ENCODE data around the gene LIMK1.
"Not testable (repeated sequence)": the region's sequence is repeated elsewhere in the genome, so short reads cannot be mapped to it uniquely, and the experiment has no call there.

The LIMK1 gene

DNA sequence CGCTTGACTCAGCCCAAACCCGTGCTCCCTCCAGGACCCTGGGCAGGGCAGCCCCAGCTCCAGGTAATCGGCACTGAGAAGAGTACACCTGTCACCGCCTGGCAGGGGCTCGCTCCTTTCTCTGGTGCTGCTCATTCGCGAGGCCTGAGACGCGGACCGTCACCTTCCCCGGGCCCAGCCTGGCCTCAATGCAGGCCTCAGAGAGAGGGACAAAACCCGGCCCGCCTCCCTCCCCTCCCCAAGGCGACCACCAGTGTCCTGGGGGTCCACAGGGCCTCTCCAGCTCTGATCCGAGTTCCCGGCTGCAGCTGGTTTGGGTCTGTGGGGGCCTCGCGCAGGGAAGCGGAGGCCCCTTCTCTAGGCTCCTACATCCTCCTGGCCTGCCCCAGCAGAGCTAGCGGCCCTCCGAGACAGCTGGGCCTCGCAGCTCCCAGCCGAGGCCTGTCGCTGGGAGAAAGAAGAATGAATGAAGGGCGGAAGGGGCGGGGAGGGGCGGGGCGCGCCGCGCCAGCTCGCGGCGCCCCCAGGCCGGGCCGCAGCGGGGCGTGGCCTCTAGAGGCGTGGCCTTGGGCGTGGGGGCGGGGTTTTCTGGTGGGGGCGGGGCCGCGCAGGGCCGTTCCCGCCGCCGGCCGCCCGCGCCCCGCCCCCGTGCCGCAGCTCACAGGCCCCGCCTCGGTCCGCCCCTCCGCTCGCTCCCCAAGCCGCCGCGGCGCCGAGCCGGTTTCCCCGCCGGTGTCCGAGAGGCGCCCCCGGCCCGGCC, at the start of gene LIMK1:
Gene LIMK1 (plus strand): TSS at position 688 of the 760 bp plus-strand sequence. CDS start 187 bp downstream, outside the sequence.
- DNase-seq, result peak; percentile 78

DNA sequence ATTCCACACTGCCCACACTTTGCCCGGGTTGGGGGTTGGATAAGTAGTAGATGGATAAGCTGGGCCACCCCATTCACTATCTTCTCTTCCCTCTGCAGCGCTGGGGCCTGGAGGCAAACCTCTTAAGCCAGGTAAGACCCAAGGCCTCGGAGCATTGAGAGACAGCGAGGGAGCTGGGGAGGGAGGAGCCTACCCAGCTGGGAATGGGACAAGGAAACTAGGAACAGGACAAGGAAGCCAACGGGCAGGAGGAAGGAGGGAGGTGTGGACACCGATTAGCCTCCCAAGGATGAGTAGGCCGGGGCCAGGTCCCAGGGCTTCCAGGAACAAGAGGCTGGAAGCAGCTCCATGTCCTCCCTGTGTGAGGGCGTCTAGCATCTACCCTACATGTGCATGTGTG, 46.0 kb upstream of the LIMK1 start:
- DNase-seq, result no peak

DNA sequence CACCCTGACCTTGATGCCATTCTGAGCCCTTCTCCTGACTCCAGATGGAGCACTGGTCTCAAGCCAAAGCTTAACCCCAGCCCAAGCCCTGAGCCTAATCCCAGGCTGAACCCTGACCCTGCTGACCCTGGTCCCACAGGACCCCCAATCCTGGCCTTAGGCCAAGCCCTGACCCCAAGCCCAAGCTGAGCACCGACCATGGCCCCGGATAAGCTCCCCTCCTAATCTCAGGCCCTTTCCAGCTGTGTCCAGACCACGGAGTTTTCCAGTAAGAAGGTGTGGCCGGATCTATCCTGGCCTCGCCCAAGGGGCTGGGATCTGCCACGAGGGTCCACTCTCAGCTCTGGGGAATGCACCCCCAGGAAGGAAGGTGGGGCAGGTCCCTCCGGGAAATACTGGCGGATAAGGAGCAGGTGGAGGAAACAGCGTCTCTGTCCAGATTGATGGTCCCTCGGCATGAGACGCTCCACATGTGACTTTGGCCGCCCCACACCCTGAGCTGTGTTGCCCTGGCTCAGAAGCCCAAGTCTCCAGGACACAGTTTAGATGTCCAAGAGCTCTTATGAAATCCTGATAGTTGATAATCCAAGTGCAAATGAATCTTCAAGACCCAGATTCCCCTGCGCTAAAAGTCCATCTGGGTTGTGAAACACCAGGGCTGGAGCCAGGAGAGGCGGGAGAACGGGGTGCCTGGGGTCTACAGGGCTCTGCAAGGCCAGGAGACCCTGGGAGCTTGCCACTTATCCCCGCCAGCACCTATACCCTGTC, 45.2 kb upstream of the LIMK1 start:
- DNase-seq, result no peak

DNA sequence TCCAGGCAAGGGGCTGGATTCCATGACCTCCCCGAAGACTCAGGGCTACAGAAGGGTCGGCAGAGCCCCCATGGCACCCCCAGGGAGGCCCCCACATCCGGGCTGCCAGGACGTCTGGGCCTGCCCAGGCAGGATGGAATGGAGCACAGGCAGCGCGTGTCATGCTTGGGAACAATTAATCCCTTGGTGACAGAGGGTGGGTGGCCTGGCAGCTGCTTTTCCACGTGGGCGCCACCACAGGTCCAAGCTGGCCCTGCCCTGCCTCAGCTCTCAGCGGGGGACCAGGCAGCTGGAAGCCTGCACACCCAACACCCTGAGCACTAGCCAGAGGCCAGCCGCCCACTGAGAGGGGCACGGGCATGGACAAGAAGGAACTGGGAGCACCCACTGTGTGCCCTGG, 44.3 kb upstream of the LIMK1 start:
- no peak for DNase-seq

DNA sequence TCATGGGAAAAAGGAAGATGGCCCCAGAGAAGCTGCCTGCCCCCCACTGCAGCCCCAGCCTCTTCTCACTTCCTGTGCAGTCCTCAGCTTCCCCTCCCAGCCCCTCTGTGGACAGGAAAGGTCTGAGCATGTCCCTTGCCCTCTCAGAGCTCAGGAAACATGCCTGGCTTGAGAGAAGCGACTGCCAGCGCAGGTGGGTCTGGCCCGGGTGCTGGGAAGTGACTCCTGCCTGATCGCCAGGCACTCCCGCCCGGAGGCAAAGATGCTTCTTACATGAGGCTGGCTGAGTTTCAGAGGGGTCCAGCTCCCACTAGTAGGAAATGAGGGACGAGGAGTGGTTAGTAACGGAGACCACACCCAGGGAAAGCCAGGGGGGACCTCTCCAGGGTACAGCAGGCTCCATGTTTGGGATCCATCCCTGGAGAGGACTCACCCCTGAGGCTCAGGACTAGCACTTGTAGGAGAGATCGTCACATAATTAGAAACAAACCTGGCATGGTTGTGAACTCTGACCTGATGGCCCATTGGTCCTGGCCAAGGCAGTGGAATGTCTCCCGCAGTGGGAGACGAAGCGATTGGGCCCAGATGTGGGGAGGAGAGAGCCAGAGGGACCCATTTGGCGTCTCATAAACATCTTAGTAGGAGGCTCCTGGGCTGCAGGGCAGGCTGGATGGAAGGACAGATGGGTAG, 43.4 kb upstream of the LIMK1 start:
- DNase-seq, result peak; percentile 35

DNA sequence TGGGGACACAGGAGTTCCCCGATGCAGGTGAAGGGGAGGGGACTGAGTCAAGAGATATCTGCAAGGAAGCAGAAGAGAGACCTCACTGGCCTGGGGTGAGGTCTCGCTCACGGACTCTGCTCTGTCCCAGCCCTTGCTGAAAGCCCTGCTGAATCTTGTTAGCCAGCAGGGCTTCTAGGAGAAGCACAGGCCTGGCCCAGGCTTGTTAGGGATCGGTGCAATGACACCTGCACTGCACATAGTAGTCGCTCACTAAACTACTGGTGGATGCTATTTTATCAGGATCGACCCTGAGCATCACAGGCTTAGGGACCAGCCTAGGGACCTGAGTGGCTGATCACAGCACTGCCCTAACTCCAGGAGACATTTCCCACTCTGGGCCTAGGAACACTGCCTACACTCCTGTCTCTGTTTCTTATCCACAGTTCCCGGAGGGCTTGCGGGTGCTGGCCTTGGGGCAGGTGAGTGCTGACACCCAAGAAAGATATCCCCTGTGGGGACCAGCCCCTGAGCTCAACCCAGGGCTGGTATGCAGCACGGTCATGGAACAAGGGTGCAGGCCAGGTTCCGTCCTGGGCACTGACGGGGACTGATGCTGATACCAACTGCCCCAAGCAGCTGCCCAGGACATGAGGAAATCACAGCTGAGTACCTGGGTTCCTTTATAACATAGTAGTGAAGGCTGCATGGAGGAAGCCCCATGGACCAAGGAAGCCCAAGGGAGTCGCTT, 42.6 kb upstream of the LIMK1 start:
- DNase-seq, result no peak

DNA sequence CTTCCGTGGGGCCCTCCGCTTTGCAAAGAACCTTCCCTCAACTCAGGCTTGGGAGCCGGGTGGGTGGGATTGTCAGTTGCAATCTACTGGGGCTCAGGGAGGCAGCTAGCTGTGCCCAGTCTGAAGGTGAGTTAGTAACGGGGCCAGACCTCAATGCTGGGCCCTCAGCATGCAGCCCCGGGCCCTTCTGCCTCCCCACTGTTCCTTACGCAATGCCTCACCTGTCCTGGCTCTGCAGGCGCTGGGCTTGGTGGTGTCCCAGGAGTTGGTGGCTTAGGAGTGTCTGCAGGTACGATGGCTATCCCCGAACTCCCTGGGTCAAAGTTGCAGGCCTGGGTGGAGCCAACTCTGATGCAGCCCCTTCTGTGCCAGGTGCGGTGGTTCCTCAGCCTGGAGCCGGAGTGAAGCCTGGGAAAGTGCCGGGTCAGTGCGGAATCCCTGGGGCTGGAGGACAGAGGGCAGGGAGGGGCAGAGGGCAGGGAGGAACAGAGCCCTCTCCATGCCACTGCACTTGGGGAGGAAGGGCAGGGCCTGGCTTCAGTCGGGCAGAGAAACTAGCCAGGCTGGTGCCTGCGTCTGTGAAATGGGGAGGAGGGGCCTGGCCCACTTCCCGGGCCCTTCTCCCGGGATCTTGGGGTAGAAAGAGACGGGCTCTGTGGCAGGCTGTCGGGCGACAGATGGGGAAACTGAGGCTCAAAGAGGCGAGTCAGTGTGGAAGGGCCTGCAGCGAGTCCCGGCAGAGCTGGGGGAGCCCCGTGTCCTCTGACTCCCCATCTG, 40.7 kb upstream of the LIMK1 start:
- DNase-seq, result no peak

DNA sequence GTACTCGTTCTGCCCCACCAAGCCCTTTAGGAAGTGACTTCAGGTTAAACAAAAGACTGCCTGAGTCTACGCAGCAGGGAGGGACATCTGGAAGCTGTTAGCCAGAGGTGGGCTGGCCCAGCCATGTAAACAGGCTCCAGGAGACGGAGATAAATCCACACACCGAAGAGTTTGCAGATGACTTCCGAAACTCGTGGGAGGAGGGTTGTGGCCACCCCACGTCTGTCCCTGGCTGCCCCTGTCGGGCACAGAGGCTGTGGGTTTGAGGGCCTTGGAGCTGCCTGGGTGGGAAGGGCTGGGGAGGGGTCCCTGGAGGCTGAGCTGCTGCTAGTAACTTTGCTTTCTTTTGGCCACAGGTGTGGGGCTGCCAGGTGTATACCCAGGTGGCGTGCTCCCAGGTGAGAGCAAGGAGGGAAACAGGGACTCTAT, 40.1 kb upstream of the LIMK1 start:
- DNase-seq, result peak; percentile 75

DNA sequence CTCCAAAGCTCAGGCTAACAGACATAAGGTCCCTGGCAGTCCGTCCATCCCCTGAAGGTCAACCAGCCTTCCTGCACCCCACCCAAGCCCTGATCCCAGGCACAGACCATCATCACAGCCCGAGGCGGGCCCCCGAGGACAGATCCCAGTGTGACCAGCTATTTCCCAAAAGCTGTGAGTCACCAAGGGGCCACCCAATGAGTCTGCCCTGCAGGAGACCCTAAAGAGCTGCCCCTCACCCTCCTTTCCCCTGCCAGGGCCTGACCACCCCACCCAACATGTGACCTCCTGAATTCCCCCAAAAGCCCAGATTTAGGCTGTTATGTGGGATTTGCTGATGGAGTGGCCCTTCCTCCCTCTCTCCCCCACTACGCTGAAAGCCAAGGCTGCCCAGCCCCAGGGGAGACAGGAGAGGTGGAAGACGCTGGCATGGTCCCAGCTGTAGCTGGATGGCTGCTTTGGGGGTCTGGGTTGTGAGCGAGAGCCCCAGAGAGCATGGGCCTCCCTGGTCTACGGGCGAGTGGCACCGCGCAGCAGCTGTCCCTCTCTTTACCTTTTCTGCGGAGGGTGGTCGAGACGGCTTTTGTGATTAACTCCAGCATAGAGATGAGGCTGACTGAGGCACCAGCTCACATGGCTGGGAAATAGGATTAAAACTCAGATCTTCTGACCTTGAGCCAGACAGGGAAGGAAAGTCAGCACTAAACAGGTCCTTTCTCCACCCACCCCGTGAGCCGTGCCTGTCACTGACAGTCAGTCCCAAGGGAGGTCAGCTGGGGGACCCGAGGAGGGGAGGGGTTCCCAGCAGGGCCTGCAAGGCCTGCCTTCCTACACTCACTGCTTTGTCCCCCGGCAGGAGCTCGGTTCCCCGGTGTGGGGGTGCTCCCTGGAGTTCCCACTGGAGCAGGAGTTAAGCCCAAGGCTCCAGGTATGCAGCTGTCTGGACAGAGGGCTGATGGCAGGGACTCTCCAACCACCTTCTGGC, 38.9 kb upstream of the LIMK1 start:
- no peak for DNase-seq

DNA sequence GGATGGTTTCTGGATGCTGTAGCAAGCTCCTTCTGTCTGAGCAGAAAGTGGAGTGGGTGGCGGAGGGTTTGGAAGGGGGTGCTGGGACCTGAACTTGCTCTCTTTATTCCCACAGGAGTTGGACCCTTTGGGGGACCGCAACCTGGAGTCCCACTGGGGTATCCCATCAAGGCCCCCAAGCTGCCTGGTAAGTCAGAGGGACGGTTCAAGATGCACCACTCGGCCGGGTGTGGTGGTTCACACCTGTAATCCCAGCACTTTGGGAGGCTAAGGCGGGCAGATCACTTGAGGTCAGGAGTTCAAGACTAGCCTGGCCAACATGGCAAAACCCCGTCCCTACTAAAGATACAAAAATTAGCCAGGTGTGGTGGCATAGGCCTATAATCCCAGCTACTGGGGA, 37.0 kb upstream of the LIMK1 start:
- not testable (repeated sequence) for DNase-seq

DNA sequence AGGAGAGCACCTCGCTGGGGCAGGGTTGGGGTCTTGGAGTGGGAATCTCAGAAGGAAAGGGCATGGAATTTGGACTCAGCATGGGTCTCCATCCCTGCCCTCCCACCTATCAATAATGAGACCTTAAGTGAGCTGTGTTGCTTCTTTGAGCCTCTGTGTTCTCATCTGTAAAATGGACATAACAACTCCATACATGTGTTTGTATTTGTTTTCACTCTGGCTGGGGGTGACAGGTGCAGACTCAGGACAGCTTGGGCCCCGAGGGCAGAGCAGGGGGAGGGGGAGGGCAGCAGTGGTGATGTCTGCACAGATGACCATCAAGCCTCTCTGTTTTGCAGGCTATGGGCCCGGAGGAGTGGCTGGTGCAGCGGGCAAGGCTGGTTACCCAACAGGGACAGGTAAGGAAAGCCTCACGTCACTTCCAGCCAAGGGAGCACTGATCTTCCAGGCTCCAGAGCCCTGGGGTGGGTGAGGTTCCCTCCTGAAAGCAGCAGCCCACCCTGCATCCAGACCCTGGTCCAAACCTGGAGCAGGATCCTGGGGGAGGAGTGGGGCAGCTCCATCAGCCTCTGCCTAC, 35.7 kb upstream of the LIMK1 start:
- DNase-seq, result no peak

DNA sequence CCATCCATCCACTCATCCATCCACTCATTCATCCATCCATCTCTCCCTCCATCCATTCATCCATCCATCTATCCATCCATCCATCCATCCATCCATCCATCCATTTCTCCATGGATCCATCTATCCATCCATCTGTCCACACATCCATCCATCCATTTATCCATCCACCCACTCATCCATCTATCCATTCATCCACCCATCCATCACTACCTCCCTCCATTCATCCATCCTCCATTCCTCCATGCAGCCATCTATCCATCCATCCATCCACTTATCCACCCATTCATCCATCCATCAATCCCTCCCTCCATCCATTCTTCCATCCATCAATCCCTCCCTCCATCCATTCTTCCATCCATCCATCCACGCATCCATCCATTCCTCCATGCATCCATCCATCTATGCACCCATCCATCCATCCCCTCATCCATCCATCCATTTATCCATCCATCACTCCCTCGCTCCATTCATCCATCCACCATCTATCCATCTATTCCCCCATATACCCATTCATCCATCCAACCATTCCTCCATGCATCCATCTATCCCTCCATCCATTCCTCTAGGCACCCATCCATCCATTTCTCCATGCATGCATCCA, 34.5 kb upstream of the LIMK1 start:
- no peak for DNase-seq

DNA sequence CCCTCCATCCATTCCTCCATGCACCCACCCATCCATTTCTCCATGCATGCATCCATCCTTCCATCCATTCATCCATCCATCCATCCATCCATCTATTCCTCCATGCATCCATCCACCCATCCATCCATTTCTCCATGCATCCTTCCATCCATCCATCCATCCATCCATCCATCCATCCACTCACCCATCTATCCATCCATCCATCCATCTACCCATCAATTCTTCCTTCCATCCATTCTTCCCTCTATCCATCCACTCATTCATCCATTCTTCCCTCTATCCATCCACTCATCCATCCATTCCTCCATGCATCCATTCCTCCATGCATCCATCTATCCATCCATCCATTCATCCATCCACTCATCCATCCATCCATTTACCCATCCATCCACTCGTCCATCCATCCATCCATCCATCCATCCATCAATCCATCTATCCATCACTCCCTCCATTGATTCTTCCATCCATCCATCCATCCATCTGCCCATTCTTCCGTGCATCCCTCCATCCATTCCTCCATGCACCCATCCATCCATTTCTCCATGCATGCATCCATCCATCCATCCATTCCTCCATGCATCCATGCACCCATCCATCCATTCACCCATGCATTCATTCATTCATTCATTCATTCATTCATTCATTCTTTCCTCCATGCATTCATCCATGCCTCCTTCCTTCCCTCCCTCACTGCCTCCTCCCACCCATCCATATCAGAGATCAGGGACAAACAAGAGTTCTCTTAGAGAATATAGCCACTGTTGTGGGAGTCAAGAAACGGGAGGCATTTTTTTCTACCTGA, 33.4 kb upstream of the LIMK1 start:
- DNase-seq, result no peak

DNA sequence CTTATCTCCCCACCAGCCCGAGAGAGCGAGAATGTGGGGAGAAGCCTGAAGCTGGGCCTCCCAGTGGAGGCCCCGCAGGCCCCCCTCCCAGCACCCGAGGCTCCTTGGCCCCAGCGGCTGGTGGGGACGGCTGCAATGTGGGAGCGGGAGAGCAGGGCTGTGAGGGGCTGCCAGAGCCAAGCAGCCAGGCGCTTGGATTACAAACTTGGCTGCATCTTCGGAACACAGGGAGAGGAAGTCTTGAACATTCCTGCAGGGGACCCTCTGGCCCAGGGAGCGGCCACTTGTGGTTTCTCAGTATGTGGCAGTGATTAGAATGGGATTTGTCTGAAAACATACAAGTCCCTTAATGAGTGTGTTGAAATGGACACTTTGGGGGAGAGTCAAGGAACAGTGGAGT, 32.4 kb upstream of the LIMK1 start:
- peak; percentile 42 for DNase-seq

DNA sequence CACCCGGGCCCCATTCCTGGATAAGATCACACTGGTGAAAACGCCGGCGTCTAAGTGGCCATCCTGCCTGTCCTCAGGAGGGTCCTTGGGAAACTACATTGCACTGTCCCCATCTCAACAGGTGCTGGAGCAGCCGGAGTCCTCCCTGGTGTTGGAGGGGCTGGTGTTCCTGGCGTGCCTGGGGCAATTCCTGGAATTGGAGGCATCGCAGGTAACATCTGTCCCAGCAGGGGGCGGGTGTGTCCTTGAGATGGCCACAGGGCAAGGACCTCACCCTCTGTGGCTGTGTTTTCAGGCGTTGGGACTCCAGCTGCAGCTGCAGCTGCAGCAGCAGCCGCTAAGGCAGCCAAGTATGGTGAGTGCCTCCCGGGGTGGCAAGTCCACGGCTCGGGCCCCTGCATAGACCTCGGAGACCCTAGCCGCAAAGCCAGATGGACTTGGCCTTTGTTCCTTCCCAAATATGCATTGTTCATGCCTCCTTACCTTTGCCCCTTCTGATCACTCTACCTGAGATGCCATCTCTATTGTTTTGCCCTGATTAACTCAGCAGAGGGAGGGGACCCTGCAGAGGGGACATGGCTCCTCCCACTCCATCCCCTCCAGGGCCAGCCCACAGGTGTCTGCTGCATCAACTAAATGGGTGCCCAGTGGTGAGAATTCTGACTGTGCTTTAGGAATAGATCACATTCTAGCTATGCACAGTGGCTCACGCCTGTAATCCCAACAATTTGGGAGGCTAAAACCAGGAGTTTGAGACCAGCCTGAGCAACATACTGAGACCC, 31.8 kb upstream of the LIMK1 start:
- peak; percentile 24 for DNase-seq

DNA sequence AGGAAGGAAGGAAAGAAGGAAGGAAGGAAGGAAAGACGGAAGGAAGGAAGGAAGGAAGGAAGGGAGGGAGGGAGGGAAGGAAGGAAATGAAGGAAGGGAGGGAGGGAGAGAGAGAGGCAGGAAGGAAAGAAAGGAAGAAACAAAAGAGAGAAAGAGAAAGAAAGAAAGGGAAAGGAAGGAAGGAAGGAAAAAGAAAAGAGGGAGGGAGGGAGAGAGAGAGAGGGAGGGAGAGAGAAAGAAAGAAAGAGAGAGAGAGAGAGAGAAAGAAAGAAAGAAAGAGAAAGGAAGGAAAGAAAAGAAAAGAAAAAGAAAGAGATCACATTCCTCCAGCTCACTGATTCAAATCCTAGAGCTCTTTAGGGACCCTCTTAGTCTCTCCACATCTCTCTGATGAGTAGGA, 31.0 kb upstream of the LIMK1 start:
- no peak for DNase-seq

DNA sequence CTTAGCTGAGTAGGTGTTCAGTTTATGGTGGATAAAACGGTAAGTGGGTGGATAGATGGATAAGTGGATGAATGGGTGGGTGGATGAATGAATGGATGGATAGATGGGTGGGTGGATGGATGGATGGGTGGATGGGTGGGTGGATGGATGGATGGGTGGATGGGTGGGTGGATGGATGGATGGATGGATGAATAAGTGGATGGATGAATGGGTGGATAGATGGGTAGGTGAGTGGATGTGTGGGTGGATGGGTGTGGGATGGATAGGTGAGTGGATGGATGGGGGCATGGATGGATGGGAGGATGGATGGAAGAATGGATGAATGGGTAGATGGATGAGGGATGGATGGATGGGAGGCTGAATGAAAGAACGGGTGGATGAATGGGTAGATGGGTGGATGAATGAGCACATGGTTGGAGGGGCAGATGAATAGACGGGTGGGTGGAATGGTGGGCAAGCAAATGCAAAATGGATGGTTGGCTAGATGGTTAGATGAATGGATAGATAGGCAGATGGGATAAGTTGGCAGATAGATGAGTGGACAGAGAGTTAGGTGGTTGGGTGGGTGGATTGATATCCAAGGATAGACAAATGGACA, 29.9 kb upstream of the LIMK1 start:
- DNase-seq, result no peak
